SJCRH30 (cell line): Measurements from ENCODE around the gene NXPH3. TPM values are rescaled to one million over a fixed set of nuclear protein-coding genes. Genes with fewer than 3 reads are reported as not detected.
"Not testable (repeated sequence)": the region's sequence is repeated elsewhere in the genome, so short reads cannot be mapped to it uniquely, and the experiment has no call there.

Experiments
- DNase-seq, 2 experiments: peaks; one replicate each; pipeline ENCODE4 v3.0.0-alpha.2; 2015 to 2020
- H3K27ac ChIP-seq: fragments of 250-450 bp; sonication (Bioruptor Pico); 2 replicates; pipeline ENCODE4 v1.5.1; 2020; ENCODE audit warnings: mild to moderate bottlenecking, moderate library complexity
- H3K27me3 ChIP-seq: fragments of 250-450 bp; sonication (Bioruptor Pico); 2 replicates; pipeline ENCODE4 v1.5.1; 2020; ENCODE audit warnings: mild to moderate bottlenecking, moderate library complexity
- H3K36me3 ChIP-seq: fragments of 250-450 bp; sonication (Bioruptor Pico); 2 replicates; pipeline ENCODE4 v1.5.1; 2020; ENCODE audit warnings: mild to moderate bottlenecking, moderate library complexity
- H3K4me1 ChIP-seq: fragments of 250-450 bp; sonication (Bioruptor Pico); 2 replicates; pipeline ENCODE4 v1.5.1; 2020; ENCODE audit warnings: mild to moderate bottlenecking, moderate library complexity
- H3K4me3 ChIP-seq: fragments of 250-450 bp; sonication (Bioruptor Pico); 2 replicates; pipeline ENCODE4 v1.5.1; 2020; ENCODE audit warnings: mild to moderate bottlenecking, moderate library complexity
- H3K9me3 ChIP-seq: fragments of 250-450 bp; sonication (Bioruptor Pico); replicated peaks from 2 replicates; pipeline ENCODE4 v1.5.1; 2020; ENCODE audit warnings: mild to moderate bottlenecking, moderate library complexity
- total RNA-seq: library from RNA; depleted of rRNA; stranded (reverse); fragments of >200 nt; shearing (Covaris generic); gene quantifications from 2 replicates; pipeline ENCODE4 v1.2.3, GENCODE V29; 2014

The NXPH3 gene
- total RNA-seq, 1 experiment from 2014 or later, result 1.0 TPM

DNA sequence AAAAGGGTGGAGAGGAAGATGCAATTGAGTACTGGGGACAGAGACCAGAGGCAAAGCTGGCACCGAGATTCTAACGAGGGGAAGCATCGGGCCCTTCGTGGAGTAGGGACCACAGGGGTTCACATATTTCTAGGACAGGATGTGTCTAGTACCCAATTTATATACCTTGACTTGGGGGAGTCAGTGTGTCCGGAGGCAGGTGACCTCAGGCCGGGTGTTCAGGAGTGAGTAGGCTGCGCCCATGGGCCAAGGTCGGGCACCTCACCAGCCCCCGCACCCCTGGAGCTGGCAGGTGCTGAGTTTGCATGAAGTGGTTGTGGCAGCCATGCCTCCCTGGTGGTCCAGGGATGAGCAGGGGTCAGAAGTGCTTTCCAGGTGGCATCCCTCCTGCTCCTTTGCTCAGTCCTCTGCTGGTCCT, 8.6 kb upstream of the NXPH3 start:
- no peak overlapping the region for H3K27ac ChIP-seq
- H3K27me3 ChIP-seq, result peaks cover 4% of the 10 kb centered on the region; the same call in 1 of the 2 replicates
- H3K9me3 ChIP-seq, result no peaks in the 10 kb centered on the region
- no peaks in the 10 kb centered on the region for H3K36me3 ChIP-seq
- no peak overlapping the region for H3K4me3 ChIP-seq
- H3K4me1 ChIP-seq, result peaks cover 12% of the 10 kb centered on the region; the same call in 1 of the 2 replicates
- DNase-seq, result no peak

- H3K9me3 ChIP-seq, result no peaks in the 10 kb centered on the region
- no peaks in the 10 kb centered on the region for H3K36me3 ChIP-seq
- peak; percentile 85 to 88 for DNase-seq
- peaks cover 4% of the 10 kb centered on the region; the same call in 1 of the 2 replicates for H3K27me3 ChIP-seq
- H3K27ac ChIP-seq, result no peak overlapping the region
- H3K4me3 ChIP-seq, result no peak overlapping the region
- H3K4me1 ChIP-seq, result peaks cover 12% of the 10 kb centered on the region; the same call in 1 of the 2 replicates
Observed at GRCh38 chr17:49567871-49568694, 7.6 kb upstream of the NXPH3 start.

DNA sequence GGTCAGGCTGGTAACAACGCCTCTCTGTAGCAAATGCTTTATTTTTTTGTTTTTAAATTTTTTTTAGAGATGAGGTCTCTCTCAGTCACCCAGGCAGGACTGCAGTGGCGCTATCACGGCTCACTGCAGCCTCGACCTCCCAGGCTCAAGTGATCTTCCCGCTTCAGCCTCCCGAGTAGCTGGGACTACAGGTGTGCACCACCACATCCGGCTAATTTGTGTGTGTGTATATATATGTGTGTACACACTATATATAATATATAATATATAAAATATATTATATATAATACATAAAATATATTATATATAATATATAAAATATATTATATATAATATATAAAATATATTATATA, 7.0 kb upstream of the NXPH3 start:
- H3K27me3 ChIP-seq, H3K9me3 ChIP-seq, H3K27ac ChIP-seq, H3K36me3 ChIP-seq, DNase-seq, H3K4me3 ChIP-seq: not testable (repeated sequence)
- peaks cover 12% of the 10 kb centered on the region; the same call in 1 of the 2 replicates for H3K4me1 ChIP-seq

DNA sequence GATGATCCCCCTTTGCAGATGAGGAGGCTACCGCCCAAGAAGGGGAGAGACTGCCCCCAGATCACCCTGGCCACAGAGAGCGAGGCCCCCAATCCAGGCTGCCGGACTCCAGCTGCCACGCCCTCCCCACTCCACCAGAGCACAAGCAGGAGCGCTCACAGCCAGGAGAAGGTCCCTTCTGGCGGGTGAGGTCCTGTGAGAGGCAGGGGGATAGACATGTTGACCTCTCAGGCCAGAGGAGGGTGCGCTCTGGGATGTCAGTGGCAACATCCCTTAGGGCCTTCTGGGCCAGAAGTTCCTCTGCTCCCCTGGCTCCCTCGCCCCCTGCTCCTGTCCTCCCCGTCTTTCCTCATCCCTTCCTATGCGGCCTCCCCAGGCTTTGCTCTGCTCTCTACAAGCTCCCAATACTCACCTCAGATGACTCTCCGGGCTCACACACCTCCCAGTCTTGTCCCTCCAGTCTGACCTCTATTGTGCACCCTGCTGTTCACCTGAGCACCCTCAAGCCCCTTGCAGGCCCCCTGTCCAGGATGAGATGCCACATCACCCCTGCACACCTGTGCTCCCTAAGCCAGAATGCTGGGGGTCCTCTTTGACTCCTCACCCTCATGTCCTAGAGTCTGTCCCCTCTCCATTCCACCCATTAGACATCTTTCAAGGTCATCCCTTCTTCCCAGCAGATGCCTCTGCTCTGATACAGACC, 5.0 kb upstream of the NXPH3 start:
- H3K9me3 ChIP-seq, result no peaks in the 10 kb centered on the region
- no peak overlapping the region for H3K4me3 ChIP-seq
- H3K27me3 ChIP-seq, result peaks cover 14% of the 10 kb centered on the region; the same call in 1 of the 2 replicates
- no peak for DNase-seq
- H3K36me3 ChIP-seq, result no peaks in the 10 kb centered on the region
- H3K4me1 ChIP-seq, result peaks cover 11% of the 10 kb centered on the region; the same call in 1 of the 2 replicates
- no peak overlapping the region for H3K27ac ChIP-seq

- DNase-seq, result no peak
- H3K9me3 ChIP-seq, result no peaks in the 10 kb centered on the region
- H3K4me3 ChIP-seq, result no peak overlapping the region
- H3K4me1 ChIP-seq, result peaks cover 5% of the 10 kb centered on the region; the same call in 1 of the 2 replicates
- H3K27ac ChIP-seq, result no peak overlapping the region
- no peaks in the 10 kb centered on the region for H3K36me3 ChIP-seq
- peaks cover 14% of the 10 kb centered on the region; the same call in 1 of the 2 replicates for H3K27me3 ChIP-seq
Observed at GRCh38 chr17:49571283-49571682, 4.4 kb upstream of the NXPH3 start.

- Histone ChIP-seq H3K27me3 (peaks cover 14% of the 10 kb centered on the region; the same call in 1 of the 2 replicates), H3K4me3 (no peak overlapping the region), H3K4me1 (peaks cover under 1% of the 10 kb centered on the region; the same call in 1 of the 2 replicates), H3K9me3 (no peaks in the 10 kb centered on the region), H3K27ac (no peak overlapping the region), H3K36me3 (no peaks in the 10 kb centered on the region)
- DNase-seq, result no peak
Observed at GRCh38 chr17:49571764-49572163, 3.9 kb upstream of the NXPH3 start.

DNA sequence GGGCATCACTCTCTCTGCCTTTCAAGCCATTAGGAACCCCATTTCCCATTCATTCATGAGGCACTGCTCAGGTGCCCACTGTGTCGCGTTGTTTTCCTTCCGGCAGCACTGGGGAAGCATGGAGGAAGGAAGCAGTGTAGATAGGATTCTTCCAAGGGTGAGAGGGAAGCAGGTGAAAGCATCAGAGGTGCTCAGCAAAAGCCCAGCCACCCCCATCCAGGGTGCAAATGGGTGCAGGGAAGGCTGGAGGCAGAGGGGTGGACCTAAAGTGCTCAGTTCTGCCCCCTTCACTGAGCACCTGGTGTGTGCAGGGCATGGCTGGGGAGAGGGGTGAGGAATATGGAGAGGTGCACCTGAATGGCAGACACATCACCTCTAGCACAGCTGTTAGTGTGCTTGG, 3.4 kb upstream of the NXPH3 start:
- H3K4me3 ChIP-seq, result no peak overlapping the region
- H3K27ac ChIP-seq, result no peak overlapping the region
- no peak for DNase-seq
- H3K36me3 ChIP-seq, result no peaks in the 10 kb centered on the region
- no peaks in the 10 kb centered on the region for H3K4me1 ChIP-seq
- no peaks in the 10 kb centered on the region for H3K9me3 ChIP-seq
- peaks cover 14% of the 10 kb centered on the region; the same call in 1 of the 2 replicates for H3K27me3 ChIP-seq

DNA sequence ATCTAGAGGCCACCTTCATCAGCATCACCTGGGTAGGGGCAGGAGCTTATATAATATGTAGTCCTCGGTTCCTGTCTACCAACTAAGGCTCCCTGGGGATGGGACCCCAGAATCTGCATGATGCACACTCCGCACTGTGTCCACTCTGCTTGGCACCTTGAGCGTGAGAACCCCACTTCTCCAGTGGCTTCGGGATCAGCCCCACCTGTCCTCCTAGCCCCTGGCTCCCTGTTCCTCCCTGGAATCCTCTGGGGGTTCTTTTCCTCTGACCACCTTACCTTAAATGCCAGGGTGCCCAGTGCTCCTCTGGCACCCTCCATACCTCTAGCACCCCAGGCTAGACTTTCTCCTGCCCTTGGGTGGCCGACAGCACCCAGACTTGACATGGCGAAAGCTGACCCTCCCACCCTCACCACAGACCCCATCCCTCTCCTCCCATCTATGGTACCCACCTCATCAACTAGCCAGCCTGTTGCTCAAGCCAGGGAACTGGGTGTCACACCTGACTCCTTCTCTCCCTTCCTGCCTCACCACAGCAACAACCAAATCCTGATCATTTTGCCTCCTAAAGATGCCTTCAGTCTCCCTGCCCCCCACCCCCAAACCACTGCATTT, 2.8 kb upstream of the NXPH3 start:
- H3K27me3 ChIP-seq, result peaks cover 14% of the 10 kb centered on the region; the same call in 1 of the 2 replicates
- H3K4me1 ChIP-seq, result no peaks in the 10 kb centered on the region
- H3K4me3 ChIP-seq, result no peak overlapping the region
- no peak overlapping the region for H3K27ac ChIP-seq
- H3K36me3 ChIP-seq, result no peaks in the 10 kb centered on the region
- no peak for DNase-seq
- H3K9me3 ChIP-seq, result no peaks in the 10 kb centered on the region

DNA sequence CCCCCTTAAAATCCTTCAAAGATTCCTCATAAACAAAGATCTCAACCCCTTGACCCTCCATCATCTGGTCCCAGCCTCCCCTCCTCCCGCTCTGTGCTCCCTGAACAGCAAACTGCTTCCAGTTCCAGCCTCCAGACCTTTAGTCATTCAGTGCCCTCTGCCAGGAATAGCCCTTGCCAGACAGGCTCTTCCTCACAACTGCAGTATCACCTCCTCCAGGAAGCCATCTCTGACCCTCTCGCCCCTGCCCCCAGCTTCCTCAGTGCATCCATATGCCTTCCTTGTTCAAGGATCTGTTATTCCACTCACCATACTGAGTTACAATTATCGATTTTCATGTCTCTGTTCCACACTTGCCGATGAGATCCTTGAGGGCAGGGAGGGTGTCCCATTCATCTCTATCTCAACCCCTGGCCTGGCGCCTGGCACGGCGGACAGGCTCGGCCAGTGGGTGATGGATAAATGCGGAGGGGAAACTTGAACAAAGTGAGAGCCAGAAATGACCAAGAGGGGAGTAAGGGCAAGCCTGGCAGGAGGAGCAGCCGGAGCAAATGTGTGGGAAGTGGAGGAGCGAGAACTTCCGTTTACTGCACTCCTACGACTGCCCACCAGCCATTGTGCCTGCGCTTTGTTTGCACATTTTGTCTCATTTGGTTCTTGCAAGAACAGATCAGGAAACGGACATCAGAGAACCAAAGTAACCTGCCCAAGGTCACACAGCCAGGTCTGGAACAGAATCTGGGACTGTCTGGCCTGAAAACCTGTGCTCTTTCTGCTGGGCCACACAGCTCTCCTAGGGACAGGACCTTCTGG, 2.0 kb upstream of the NXPH3 start:
- H3K27me3 ChIP-seq, result peaks cover 14% of the 10 kb centered on the region; the same call in 1 of the 2 replicates
- H3K4me1 ChIP-seq, result no peaks in the 10 kb centered on the region
- H3K27ac ChIP-seq, result no peak overlapping the region
- no peaks in the 10 kb centered on the region for H3K36me3 ChIP-seq
- H3K9me3 ChIP-seq, result no peaks in the 10 kb centered on the region
- no peak for DNase-seq
- H3K4me3 ChIP-seq, result no peak overlapping the region

- no peaks in the 10 kb centered on the region for H3K36me3 ChIP-seq
- H3K27me3 ChIP-seq, result peaks cover 14% of the 10 kb centered on the region; the same call in 1 of the 2 replicates
- H3K4me1 ChIP-seq, result no peaks in the 10 kb centered on the region
- H3K4me3 ChIP-seq, result no peak overlapping the region
- no peaks in the 10 kb centered on the region for H3K9me3 ChIP-seq
- no peak overlapping the region for H3K27ac ChIP-seq
- DNase-seq, result no peak
Observed at GRCh38 chr17:49574323-49574781, 1.3 kb upstream of the NXPH3 start.

- Histone ChIP-seq H3K27me3 (peaks cover 14% of the 10 kb centered on the region; the same call in 1 of the 2 replicates), H3K36me3 (no peaks in the 10 kb centered on the region), H3K4me3 (peak overlapping the region; percentile 59), H3K9me3 (no peaks in the 10 kb centered on the region), H3K27ac (no peak overlapping the region), H3K4me1 (no peaks in the 10 kb centered on the region)
- DNase-seq, result no peak
Observed at GRCh38 chr17:49574945-49575678, 559 bp upstream of the NXPH3 start.

GRCh38 chr17:49576088-49576916, 631 bp downstream of the NXPH3 start:
- Histone ChIP-seq H3K4me1 (no peaks in the 10 kb centered on the region), H3K27ac (no peak overlapping the region), H3K27me3 (peaks cover 9% of the 10 kb centered on the region; the same call in 1 of the 2 replicates), H3K9me3 (no peaks in the 10 kb centered on the region), H3K36me3 (no peaks in the 10 kb centered on the region), H3K4me3 (peak overlapping the region; percentile 59)
- peak; percentile 75 to 77 for DNase-seq
